T-helper 2 cell treated with Interferon-gamma antibody and Interleukin-4, amounts not matched to agents 100 ng/mL and 5 ng/mL, for 36 hours (primary cell): ENCODE data around the gene SLC25A10. TPM values are rescaled to one million over a fixed set of nuclear protein-coding genes. Genes with fewer than 3 reads are reported as not detected.
"Not testable (repeated sequence)": the region's sequence is repeated elsewhere in the genome, so short reads cannot be mapped to it uniquely, and the experiment has no call there.

ENCODE experiments used
- intact Hi-C: fragments of 100-400 bp; cut with micrococcal nuclease; formaldehyde crosslinking; loops from one replicate; pipeline ENCODE4 v1.15.1; 2023
- total RNA-seq: library from RNA; stranded (reverse); gene quantifications from 2 replicates; pipeline ENCODE4 v1.2.3, GENCODE V29; 2022

SLC25A10 gene, protein sequence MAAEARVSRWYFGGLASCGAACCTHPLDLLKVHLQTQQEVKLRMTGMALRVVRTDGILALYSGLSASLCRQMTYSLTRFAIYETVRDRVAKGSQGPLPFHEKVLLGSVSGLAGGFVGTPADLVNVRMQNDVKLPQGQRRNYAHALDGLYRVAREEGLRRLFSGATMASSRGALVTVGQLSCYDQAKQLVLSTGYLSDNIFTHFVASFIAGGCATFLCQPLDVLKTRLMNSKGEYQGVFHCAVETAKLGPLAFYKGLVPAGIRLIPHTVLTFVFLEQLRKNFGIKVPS
- 33.5 and 36.6 TPM in 2 replicates for total RNA-seq

DNA sequence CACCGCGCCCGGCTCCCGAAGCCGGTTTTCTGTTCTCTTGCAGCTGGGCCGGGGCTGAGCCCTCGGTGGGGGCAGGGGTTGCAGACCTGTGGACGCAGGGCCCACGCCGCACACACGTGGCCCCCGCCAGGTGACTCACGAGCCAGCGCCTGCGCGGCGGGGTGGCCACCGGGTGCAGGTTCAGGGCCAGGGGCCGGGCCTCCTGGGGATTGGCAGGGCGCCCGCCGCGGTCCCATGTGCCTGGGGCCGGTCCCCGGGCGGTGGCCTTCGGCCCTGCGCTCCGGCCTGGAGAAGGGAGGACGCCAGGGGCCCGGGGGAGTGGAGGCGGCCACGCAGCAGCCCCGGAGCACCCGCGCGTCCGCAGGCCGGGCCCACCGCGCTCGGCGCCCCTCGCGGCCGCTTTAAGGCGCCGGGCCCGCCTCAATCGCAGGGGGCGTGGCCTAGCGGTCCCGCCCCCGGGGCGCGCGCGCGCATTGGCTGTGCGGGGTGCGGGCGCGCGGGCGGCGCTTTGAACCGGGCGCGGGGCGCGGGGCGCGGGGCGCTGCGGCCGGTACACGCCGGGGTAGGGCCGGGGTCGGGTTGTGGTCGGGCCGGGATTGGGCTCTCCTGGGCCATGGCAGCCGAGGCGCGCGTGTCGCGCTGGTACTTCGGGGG, at the start of gene SLC25A10:
Gene SLC25A10 (plus strand): TSS at position 471 of the 654 bp plus-strand sequence. CDS start 143 bp downstream, at position 614.
- intact Hi-C loops, result loop anchor here (1.0 to 5.0 kb wide), 3 partner anchors 9 to 150 kb away; partner anchors contain the start of genes MCRIP1, MRPL12 and P4HB

DNA sequence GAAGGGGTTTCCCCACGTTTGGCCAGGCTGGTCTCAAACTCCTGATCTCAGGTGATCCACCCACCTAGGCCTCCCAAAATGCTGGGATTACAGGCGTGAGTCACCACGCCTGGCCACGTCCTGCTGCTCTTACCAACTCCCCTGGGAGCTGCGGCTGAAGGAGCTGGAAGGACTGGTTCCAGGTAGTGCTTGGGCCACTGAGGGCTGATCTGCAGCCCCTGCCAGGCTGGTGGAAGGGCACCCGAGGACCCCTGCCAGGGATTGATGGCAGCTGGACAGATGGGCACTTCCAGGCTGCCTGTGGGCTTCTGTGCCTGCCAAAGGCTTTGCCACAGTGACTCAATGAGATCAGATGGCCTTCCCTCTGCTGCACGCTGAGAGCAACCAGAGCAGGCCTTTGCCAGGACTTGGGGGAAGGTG, 48.0 kb upstream of the SLC25A10 start:
- intact Hi-C loops, result no loop called here

DNA sequence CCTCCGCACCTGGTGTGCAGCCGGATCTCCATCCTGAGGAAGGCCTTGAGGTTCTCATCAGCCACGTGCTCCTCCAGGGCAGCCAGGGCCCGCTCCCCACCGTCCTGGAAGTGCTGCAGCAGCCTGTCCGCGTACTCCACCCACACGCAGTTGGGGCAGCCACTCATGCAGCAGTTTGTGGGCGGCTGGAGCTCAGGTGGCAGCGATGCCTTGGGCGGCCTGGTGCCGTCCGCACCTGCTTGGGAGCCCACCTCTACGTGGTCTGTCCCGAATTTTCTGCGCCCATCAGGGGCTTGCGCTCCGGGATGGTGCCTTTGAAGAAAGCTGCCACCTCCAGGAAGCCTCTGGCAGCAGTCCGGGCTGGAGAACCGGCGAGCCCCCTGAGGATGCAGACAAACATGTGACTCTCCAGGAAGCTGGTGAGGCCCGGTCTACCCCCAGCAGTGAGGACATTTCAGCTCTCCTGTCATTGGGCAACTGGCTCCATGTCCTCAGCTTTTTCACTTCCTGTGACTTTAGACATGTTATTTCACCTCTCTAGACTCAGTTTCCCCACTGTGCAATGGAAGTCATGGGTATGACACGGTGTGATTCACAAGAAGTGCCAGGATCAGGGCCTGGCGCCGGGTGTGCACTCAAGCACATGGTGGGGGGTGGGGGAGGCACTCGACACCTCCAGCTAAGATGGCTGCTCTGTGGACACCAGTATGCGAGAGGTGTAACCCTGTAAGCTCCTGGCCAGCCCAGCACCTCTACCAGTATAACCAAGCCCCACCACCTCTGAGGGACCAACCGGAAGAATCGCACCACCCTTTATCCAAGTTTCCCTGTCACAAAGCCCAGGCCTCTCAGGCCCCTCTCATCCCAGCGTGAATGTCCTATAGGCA, 46.6 kb upstream of the SLC25A10 start:
- intact Hi-C loops, result loop anchor here (2.0 kb wide), 2 partner anchors 17 to 29 kb away; partner anchors contain the start of genes ARL16, NPLOC4 and TSPAN10

DNA sequence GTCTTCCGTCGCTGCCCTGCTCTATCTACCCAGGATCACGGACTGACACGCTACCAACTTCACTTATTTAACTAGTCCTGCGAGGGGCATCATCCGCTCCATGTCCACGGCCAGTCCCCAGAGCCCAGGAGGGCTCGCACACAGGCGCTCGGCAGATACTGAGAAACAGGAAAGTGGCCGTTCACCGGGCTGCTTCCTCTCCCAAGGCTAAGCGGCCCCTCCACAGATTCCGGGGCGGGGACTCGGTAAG, 46.1 kb upstream of the SLC25A10 start:
- intact Hi-C loops, result loop anchor here (2.0 kb wide), 2 partner anchors 17 to 29 kb away; partner anchors contain the start of genes ARL16, NPLOC4 and TSPAN10

DNA sequence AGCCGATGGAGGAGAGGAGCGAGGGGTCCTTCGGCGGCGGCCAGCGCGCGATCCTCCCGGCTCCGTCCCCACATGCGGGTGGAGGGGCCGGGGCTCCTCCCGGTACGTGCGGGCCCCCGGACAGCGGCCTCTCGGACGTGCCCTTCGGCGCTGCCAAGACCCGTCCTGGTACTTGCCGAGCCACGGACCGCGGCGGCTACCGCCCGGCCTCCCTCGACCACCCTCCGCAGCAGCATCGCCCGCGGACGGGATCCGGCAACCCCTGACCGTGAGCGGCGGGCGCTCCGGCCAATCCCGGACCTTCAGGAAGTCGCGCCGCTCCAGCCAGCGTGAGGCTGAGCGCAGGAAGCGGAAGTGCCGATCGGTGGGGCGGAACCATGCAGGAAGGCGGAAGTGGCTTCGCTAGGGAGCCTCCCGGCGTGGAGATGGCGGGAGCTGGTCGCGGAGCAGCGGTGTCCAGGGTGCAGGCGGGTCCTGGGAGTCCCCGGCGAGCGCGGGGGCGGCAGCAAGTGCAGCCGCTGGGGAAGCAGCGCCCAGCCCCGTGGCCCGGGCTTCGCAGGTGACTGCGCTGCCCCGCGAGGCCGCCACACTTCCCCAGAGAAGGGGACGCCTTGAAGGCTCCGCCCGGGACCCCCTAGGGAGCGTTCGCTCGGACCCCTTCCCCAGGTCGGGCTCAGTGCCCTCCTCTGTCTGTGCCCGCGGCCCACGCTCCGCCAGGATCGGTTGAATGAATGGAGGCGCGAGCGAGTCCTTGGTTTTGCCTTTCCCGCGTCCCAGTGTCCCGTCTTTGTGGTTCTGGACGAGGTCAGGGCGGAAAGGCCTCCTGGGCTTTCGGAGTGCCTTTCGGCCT, 45.5 kb upstream of the SLC25A10 start, which contains the start of the genes CCDC137 and OXLD1:
Gene CCDC137 (plus strand): TSS at position 396 of the 850 bp plus-strand sequence. CDS start 30 bp downstream, at position 426.
Gene OXLD1 (minus strand): TSS at position 264 of the 850 bp plus-strand sequence. CDS start 28 bp downstream, at position 236.
- intact Hi-C loops, result loop anchor here (2.0 kb wide), 2 partner anchors 16 to 30 kb away; partner anchors contain the start of genes ARL16, NPLOC4 and TSPAN10

DNA sequence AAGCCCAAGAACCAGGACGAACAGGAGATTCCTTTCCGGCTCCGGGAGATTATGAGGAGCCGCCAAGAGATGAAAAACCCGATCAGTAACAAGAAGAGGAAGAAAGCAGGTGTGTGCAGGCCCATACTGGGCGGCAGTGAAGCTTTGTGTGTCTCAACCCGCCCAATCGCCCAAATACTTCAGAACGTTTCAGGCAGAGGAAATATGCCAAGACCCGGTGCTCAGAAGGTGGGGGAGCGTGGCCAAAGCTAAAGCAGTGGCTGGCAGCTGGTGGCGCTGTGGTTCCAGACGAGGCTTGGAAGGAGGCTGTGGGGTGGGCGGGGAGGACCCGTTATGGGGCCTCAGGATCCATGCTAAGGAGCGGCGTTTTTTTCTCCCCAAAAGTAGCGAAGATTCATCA, 44.3 kb upstream of the SLC25A10 start:
- intact Hi-C loops, result loop anchor here (2.0 kb wide), 2 partner anchors 15 to 31 kb away; partner anchors contain the start of genes ARL16, NPLOC4 and TSPAN10

DNA sequence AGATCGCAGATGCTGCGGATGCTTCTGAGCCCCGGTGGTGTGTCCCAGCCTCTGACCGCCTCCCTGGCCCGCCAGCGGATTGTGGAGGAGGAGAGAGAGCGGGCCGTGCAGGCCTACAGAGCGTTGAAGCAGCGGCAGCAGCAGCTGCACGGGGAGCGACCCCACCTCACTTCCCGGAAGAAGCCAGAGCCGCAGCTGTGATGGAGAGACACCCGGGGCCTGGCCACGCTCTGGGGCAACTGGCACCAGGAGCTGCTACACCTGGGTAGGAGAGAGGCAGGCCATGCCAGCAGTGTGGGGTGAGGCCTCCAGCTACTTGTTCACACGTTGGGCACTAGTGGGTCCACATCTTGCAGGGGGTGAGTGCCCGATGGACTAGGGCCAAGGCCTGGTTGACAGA, 39.6 kb upstream of the SLC25A10 start:
- intact Hi-C loops, result no loop called here

DNA sequence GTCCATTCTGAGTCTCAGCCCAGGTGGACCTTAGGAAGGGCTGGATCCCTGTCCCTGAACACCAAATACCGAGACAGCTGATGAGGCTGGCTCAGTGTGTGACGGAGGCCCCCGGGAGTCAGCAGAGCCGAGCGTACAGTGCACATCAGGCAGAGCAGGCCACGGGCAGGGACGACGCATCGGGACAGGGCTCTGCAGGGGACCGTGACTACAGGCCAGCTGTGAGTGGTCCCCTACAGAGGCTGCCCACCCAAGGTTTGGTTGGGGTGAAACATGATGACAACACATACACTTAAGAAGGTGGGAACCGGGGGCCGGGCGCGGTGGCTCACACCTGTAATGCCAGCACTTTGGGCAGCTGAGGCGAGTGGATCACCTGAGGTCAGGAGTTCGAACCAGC, 39.1 kb upstream of the SLC25A10 start:
- intact Hi-C loops, result no loop called here

DNA sequence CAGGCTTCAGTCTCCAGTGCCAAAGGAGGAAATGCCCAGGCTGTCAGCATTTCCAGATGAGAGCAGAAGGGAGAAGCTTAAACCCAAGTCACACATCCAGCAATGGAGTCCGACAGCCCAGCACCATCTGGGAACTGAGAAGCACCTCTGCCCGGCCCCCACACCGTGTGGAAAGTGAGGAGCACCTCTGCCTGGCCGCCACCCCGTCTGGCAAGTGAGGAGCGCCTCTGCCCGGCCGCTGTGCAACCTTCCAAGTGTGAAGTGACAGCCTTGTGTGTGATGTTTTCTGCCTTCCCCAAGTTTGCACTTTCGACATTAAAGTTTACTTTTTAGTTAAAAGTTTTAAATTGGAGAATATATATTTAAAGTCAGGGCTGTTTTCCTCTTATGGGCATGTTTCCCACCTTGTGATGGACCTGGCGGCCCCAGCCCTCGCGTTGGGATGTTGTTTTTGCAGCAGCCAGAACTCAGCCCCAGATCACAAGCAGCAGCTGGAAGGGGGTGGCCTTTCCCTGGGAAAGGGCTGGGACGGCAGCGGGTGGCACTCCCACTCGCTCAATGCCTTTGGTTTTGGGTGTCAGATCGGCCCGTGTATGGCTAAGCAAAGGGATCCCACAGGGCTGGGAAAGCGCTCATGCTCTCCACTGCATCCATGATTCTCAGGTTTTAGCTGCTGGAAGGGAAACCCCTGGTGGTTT, 38.4 kb upstream of the SLC25A10 start:
- intact Hi-C loops, result no loop called here

DNA sequence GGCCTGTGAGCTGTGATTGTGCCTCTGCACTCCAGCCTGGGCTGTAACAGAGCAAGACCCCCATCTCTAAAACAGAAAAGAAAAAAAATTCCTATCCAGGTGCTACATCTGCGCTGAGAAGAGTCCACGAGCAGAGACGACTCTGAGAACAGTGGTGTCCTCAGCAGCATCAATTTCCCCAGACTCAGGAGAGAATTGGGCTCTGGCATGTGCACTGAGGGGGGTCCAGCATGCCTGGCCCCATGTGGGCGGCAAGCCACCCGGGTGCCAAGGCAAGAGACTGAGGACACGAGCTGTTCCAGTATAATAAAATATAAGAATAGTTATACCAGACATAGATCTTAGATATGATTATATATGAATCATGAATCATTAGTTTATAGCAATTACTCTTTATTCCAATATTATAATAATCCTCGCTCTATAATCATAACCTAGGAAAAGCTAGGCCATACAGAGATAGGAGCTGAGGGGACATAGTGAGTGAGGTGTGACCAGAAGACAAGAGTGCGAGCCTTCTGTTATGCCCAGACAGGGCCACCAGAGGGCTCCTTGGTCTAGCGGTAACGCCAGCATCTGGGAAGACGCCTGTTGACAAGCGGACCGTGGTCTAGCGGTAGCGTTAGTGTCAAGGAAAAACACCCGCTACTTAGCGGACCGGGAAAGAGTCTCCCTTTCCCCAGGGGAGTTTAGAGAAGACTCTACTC, 36.4 kb upstream of the SLC25A10 start:
- intact Hi-C loops, result not testable (repeated sequence)

DNA sequence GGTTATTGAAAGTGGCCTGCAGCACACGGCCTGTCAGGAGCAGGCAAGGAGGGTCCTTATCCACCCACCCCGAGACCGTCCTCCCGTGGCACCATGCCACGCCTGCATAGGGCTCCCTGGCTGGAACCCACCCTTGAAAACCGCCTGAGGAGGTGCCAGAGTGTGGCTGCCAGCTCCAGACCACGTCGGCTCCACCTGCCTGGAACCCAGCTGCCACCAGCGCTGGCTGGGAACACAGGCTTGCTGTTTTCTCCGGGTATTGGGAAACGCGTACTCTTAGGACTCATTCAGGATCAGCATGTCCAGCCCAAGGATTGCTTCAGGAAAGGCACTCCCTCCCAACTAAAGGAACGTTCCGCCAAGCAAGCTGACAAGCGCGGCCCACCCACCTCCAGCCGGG, 35.2 kb upstream of the SLC25A10 start:
- intact Hi-C loops, result no loop called here

DNA sequence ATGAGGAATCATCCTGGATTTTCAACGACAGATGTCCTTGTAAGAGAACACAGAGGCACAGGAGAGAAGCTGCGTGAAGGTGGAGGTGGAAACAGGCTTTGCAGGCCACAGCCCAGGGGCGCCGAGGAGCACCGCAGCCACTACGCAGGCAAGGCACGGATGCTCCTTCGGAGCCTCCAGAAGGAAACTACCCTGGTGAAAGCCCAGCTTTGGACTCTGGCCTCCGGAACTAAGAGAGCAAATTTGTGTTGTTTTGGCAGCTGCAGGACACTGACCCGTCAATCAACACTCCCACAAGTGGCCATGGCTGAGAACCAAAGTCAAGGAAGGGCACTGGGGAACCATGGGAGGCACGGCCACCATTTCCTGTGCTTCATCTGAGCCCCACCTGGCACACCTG, 31.9 kb upstream of the SLC25A10 start:
- intact Hi-C loops, result no loop called here

DNA sequence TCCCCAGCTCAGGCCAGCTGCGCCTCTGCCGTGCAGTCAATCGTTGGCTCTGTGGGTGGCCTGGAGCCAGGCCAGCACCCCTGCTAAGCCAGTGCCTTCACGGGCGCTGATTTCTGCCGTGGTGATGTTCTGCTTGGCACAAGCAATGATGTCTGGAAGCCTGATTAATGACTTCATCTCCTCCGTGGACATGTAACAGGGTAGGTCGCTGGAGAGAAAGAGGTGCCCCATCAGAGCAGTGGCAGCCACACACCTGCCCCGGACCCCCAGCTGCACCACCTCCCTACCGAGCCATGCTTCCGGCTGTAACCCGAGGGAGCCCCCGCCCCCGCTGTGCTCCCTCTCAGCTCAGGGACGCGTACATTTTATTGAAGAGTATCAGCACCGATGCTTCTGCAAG, 30.4 kb upstream of the SLC25A10 start:
- intact Hi-C loops, result loop anchor here (2.0 kb wide), 2 partner anchors 15 to 129 kb away; partner anchors contain the start of genes CCDC137, FAAP100 and OXLD1

DNA sequence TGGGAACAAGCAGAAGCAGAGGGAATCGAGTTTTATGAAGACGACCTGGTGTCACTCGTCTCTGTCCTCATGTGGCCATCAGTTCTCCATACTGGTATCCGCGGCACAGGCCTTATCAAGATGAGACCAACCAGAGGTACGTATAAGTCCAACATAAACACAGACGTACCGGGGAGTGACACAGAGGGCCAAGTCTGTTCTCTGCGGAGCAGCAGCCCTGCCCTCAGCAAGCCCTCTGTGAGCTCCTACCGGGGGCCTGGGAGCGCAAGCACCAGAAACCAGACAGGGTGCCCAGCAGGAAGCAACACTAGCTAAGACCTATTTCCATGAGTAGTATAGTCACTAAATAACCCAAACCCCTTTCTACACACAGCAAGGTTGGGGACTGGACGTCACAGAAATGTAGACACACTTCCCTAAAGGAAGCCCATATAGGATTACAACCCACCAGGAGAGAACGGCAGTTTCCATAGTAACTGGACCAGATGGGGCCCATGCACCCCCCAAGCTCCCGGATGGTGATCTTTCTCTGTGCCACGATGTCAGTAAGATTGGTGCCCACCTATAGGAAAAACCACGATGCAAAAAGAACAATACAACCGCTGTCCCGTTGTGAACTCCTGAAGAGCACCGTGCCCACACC, 29.4 kb upstream of the SLC25A10 start:
- intact Hi-C loops, result loop anchor here (2.0 kb wide), 2 partner anchors 16 to 130 kb away; partner anchors contain the start of genes CCDC137, FAAP100 and OXLD1

DNA sequence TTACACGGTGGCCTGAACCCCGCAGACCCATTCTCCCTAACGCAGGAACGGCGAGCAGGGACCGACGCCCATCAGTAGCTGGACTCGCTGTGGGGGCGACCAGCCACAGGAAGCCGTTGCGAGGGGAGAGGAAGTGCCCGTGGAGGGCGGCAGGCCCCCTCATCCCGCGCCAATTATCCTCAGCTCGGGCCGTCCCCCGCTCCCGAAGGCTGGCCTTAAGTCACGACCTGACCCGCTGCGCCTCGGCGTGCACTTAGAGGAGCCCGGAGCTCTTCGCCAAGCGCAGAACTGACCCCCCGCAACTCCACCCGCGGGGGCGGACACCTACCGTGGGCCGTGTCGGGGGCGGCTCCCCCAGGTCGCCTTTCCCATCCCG, 28.9 kb upstream of the SLC25A10 start:
- intact Hi-C loops, result loop anchor here (2.0 kb wide), 2 partner anchors 16 to 130 kb away; partner anchors contain the start of genes CCDC137, FAAP100 and OXLD1

DNA sequence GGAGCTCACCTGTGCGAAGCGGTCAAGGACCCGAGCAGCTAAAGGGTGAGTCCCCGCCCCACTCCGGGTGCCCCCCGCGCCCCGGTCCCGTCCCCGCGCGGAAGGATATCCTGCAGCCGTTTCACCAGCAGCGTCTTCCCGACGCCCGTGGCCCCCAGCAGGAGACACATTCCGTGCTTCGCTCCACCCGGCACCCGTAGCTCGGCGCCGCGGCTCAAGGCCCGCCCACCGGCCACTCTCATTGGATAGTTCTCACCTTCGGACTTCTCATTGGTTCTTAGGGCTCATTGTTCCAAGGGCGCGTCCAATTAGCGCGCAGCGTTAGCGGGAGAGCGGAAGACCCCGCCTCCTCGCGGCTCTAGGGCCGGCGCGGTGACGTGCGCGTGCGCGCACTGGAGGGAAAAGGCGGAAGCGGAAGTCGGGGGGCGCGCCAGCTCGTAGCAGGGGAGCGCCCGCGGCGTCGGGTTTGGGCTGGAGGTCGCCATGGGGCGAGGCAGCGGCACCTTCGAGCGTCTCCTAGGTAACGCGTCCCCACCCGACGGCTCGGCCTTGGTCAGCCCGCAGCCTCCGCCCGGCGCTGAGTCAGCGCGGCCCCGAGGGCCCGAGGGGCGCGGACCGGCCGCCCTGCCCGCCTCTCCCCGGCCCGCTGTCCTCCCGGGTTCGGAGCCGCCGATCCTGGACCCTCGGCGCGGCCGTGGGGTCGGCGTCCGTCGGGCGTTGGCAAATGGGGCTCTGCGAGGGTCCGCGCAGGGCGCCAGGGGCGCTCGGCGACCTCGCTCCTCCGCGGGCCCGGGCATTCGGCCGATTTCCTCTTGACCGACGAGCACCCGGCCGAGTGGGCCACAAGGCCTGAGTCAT, 28.3 kb upstream of the SLC25A10 start, which contains the start of the genes ARL16 and HGS:
Gene ARL16 (minus strand): TSS at position 214 of the 858 bp plus-strand sequence. CDS start 44 bp downstream, at position 170.
Gene HGS (plus strand): TSS at position 428 of the 858 bp plus-strand sequence. CDS start 56 bp downstream, at position 484.
- intact Hi-C loops, result loop anchor here (2.0 kb wide), 2 partner anchors 17 to 131 kb away; partner anchors contain the start of genes CCDC137, FAAP100 and OXLD1

DNA sequence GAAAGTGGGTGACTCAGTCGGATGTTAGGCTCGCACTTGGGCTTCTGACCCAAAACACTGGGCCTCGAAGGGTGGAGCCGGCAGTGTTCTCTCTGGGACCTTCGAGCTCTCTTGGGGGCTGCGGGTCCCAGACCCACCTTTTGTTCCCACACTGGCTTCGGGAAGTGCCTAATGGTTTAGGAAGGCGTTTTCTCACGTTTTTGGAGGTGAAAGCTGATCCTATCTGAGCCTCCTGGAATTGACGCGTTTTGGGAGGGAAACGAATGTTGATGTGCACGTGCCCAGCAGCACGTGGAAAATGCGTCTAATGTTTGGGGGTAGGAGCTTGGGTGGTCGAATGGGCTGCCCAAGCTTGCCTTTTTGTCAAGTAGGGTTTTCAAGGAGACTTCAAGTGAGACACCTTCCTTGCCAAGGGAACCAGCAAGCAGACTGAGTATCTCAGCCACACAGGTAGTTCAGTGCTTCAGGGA, 27.6 kb upstream of the SLC25A10 start:
- intact Hi-C loops, result no loop called here
